ENCODE results near the gene FBXW2. TPM values are rescaled to one million over a fixed set of nuclear protein-coding genes. Genes with fewer than 3 reads are reported as not detected.

The FBXW2 gene
- total RNA-seq, 3 donors from 2014 or later: 66.7 to 72.7 (median 66.9) TPM

GRCh38 chr9:120711354-120711753 is 81.9 kb downstream of the FBXW2 start:
- no peak for ATAC-seq
- H3K4me3 Mint-ChIP-seq: no peak overlapping the region
- H3K9me3 Mint-ChIP-seq: no peaks in the 10 kb centered on the region
- no peak for DNase-seq
- H3K36me3 Mint-ChIP-seq (ENCODE audit: insufficient read depth): peaks cover 1% of the 10 kb centered on the region
- H3K4me1 Mint-ChIP-seq (ENCODE audit: low read depth): peaks cover 46% of the 10 kb centered on the region
- no peaks in the 10 kb centered on the region for H3K27me3 Mint-ChIP-seq (ENCODE audit: low read depth)

DNA sequence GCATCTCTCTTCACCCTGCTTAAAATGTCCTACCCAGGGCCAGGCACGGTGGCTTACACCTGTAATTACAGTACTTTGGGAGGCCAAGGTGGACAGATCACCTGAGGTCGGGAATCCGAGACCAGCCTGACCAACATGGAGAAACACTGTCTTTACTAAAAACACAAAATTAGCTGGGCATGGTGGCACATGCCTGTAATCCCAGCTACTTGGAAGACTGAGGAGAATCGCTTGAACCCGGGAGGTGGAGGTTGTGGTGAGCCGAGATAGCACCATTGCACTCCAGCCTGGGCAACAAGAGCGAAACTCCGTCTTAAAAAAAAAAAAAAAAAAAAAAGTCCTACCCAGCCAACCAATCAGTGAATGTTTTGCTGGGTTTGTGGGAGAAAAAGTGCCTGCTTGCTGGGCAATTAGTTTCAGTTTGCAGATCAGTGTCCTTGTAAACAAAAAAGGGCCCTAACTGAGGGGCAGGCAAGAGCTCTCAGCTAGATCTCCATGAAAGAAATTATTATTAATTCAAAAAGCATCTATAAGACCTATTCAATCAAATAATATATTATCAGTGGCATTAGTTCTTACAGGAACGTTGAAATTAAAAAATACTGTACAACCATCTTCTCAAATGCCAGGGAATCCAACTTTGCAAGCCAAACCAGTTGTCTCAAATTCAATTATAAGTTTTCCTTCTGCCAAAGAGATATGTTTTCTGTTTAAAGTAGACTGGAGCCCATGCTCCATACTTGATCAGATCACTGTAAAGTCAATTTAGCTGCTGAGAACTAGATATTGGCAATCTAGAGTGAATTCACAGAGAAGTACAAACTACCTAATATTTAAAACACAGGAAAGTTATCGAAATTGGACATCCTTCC is 82.9 kb downstream of the FBXW2 start:
- H3K9me3 Mint-ChIP-seq: no peaks in the 10 kb centered on the region
- peak overlapping the region; percentile 68 for H3K4me3 Mint-ChIP-seq
- peaks cover 1% of the 10 kb centered on the region for H3K36me3 Mint-ChIP-seq (ENCODE audit: insufficient read depth)
- ATAC-seq (no peak), DNase-seq (no peak)
- peaks cover 52% of the 10 kb centered on the region for H3K4me1 Mint-ChIP-seq (ENCODE audit: low read depth)
- H3K27me3 Mint-ChIP-seq (ENCODE audit: low read depth): no peaks in the 10 kb centered on the region

DNA sequence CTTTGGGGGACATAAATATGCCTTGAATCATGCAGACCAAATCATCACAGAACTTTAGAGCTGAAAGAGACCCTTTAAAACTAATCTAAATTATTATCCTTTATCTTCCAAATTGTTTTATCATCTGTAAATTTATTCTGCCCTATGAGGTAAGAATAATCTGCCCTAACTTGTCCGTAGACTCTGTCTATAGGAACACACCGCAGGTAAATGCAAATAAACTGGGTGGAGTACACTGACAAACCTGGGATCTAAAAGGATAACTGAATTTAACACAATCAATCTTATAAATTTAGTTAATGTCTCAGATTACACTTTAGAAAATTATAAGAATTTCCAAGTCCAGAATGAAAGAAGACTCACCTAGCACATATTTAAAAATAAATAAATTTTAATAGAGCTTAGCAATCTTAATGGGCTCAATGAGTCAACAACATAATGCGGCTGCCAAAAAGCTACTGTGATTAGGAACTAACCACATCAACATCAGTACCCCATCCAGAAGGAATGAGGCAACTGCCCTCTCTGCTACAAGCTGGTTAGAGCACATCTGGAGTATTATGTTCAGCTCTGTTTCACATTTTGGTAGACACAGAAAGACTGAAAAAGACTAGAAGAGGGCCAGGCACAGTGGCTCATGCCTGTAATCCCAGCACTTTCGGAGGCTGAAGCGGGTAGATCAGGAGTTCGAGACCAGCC is 84.5 kb downstream of the FBXW2 start:
- H3K4me1 Mint-ChIP-seq (ENCODE audit: low read depth): peaks cover 54% of the 10 kb centered on the region

DNA sequence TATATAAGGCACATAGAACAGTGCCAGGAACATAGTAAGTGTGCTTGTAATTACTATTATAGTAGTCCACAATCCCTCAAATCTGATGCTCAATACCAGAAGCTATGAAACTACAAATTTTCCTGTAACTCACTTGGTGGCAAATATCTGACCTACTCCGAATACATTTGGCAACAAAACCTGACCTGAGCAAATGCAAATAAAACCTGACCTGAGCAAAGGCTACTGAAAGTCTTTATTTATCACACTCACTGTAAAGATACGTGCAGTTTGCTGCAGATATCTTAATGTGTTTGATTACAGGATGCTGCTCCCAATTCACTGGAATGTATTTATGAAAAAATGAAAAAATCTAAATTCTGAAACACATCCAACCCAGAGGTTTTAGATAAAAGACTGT is 86.0 kb downstream of the FBXW2 start:
- Mint-ChIP-seq H3K36me3 (ENCODE audit: insufficient read depth) (peaks cover 9% of the 10 kb centered on the region), H3K4me3 (no peak overlapping the region), H3K4me1 (ENCODE audit: low read depth) (peaks cover 42% of the 10 kb centered on the region), H3K27me3 (ENCODE audit: low read depth) (no peaks in the 10 kb centered on the region), H3K9me3 (no peaks in the 10 kb centered on the region)
- DNase-seq: no peak
- no peak for ATAC-seq

More for the DNA sequence above, 84.5 kb downstream of the FBXW2 start:
- DNase-seq (no peak), ATAC-seq (no peak)
- Mint-ChIP-seq H3K9me3 (no peaks in the 10 kb centered on the region), H3K36me3 (ENCODE audit: insufficient read depth) (peaks cover 7% of the 10 kb centered on the region), H3K27me3 (ENCODE audit: low read depth) (no peaks in the 10 kb centered on the region), H3K4me3 (peak overlapping the region; percentile 8)

Other genes starting within 250 kb of the FBXW2 start
- gene CDK5RAP2, start 213.2 kb downstream of the FBXW2 start, total RNA-seq: 10 to 100 TPM; 34.2 to 36.2 (median 35.1) TPM
- 1 to 10 TPM; 3.1 to 4.2 (median 3.4) TPM for gene MEGF9, start 78.9 kb downstream of the FBXW2 start, total RNA-seq
- 10 to 100 TPM; 64.3 to 75.9 (median 73.3) TPM for gene PSMD5, start 49.5 kb upstream of the FBXW2 start, total RNA-seq
- 10 to 100 TPM; 59.2 to 75.1 (median 64.8) TPM for gene PHF19, start 83.8 kb upstream of the FBXW2 start, total RNA-seq
- 100 to 1,000 TPM; 256 to 343 (median 265) TPM for gene TRAF1, start 133.4 kb upstream of the FBXW2 start, total RNA-seq